Spleen (tissue), 11 donors: Measurements from ENCODE around the gene VPS35L. TPM values are rescaled to one million over a fixed set of nuclear protein-coding genes. Genes with fewer than 3 reads are reported as not detected.

Experiments
- DNase-seq: peaks from one replicate; pipeline ENCODE4 v3.0.0-alpha.2; 2020
- H3K27ac ChIP-seq, 8 donors: fragments of 200-600 bp; sonication (generic) in 7 of 8; 1 replicate in 4 of 8; 2 replicates in 4 of 8; pipeline versions ENCODE4 v1.5.0 to v1.8.0; 2016 to 2021; ENCODE audit warnings: inconsistent platforms in 4 of 8, mild to moderate bottlenecking in 4 of 8, moderate library complexity in 1 of 8
- H3K27me3 ChIP-seq, 7 donors: fragments of 200-600 bp; sonication (generic) in 6 of 7; replicated peaks in 1 of 7; 1 replicate in 4 of 7; 2 replicates in 3 of 7; pipeline versions ENCODE4 v1.5.0 to v1.8.0; 2016 to 2021; ENCODE audit warnings: inconsistent platforms in 3 of 7, mild to moderate bottlenecking in 1 of 7
- H3K36me3 ChIP-seq, 6 donors: fragments of 200-600 bp; sonication (generic) in 5 of 6; 1 replicate in 4 of 6; 2 replicates in 2 of 6; pipeline versions ENCODE4 v1.5.0 to v1.8.0; 2016 to 2021; ENCODE audit warnings: inconsistent platforms in 2 of 6
- H3K4me1 ChIP-seq, 6 donors: fragments of 200-600 bp; sonication (generic) in 5 of 6; 1 replicate in 3 of 6; 2 replicates in 3 of 6; pipeline versions ENCODE4 v1.5.0 to v1.8.0; 2016 to 2021; ENCODE audit warnings: inconsistent platforms in 3 of 6
- H3K4me3 ChIP-seq, 8 donors: fragments of 200-600 bp; sonication (generic) in 7 of 8; 1 replicate in 4 of 8; 2 replicates in 4 of 8; pipeline versions ENCODE4 v1.5.0 to v1.8.0; 2016 to 2021; ENCODE audit warnings: inconsistent platforms in 4 of 8, mild to moderate bottlenecking in 4 of 8, moderate library complexity in 2 of 8
- H3K9me3 ChIP-seq, 8 donors: fragments of 200-600 bp; sonication (generic) in 7 of 8; 1 replicate in 4 of 8; 2 replicates in 4 of 8; pipeline versions ENCODE4 v1.5.0 to v1.8.0; 2016 to 2021; ENCODE audit warnings: inconsistent platforms in 4 of 8
- POLR2A ChIP-seq, 3 donors: fragments of 450-650 bp; IDR thresholded peaks; one replicate each; pipeline ENCODE4 v1.5.1; 2017; ENCODE audit warnings: antibody characterized with exemption in 3 of 3, mild to moderate bottlenecking in 1 of 3
- POLR2AphosphoS5 ChIP-seq, 3 donors: sonication (generic); formaldehyde crosslinking; IDR thresholded peaks; one replicate each; pipeline ENCODE4 v1.5.1; 2017; ENCODE audit warnings: antibody characterized with exemption in 3 of 3
- WGBS, 5 donors: extraction: QIAGEN DNeasy Blood & Tissue Kit in 3 of 5; methylation state at CpG; one replicate each; pipeline versions ENCODE4 v1.1.5 to v1.1.7; 2013 to 2018; 5-methylcytosine and 5-hydroxymethylcytosine counted together
- intact Hi-C: fragments of 100-400 bp; cut with DNase I; formaldehyde crosslinking; loops from one replicate; pipeline ENCODE4 v1.15.0; 2023; ENCODE audit warnings: low total_unique reads
- polyA plus RNA-seq, 3 donors: library from polyadenylated mRNA; stranded (reverse); fragments of 200-250 nt; gene quantifications; one replicate each; pipeline ENCODE4 v1.2.1, GENCODE V29; 2013
- total RNA-seq, 7 donors: library from RNA; depleted of rRNA in 3 of 7; stranded (reverse); fragments of >200 nt in 3 of 7; fragmentation: NEBNext Ultra II Directional in 4 of 7; extraction: Animal tissue kit (Norgen Biotek cat#: 25700) in 4 of 7; gene quantifications; one replicate each; pipeline versions ENCODE4 v1.1.0 to v1.2.1, GENCODE V29; 2016 to 2021
- TF ChIP-seq, protein P1 (sequence below), 11 experiments: fragments of 200-600 bp in 7 of 11; fragments of 450-650 bp in 4 of 11; sonication (generic) in 4 of 11; IDR thresholded peaks in 8 of 11; conservative IDR thresholded peaks in 3 of 11; 1 replicate in 7 of 11; 2 replicates in 4 of 11; pipeline versions ENCODE4 v1.4.0 to v1.8.0; 2016 to 2021; ENCODE audit warnings: antibody characterized with exemption in 11 of 11, inconsistent platforms in 4 of 11, mild to moderate bottlenecking in 1 of 11
- donor health status: healthy with polysubstance abuse.
- donor health status: DM: no; HTN: no; CAD: no; lungs with moderate emphysema.
- donor health status: DM: no; HTN: no; CAD: no.
- donor health status: Bipolar disorder and iron deficiency.
- donor health status: healthy.
- donor health status: DM: no; HTN: no; CAD: no.
- donor health status: DM: yes; HTN: yes; CAD: no.

Gene VPS35L
- total and polyA plus RNA-seq, 10 donors: 22.9 to 76.1 (median 58.0) TPM

DNA sequence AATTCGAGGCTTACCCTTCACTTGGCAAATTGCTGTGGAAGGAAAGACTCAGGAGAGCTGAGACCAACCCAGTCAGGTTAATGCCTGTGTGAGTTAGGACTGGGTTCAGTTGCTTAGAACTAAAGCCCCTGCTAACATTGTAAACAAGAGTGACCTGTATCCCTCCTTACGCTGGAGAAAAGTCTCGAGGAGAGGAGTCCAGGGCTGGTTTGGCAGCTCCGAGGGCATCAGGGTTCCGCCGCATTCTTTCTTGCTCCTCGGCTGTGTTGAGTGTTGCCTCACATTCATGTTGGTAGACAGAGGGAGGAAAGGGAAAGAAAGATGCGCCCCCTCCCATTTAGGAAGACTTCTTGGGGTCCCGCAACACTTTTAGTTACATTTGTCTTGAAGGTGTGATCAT, 18.5 kb downstream of the VPS35L start:
- no peak overlapping the region for H3K27ac ChIP-seq
- no peaks in the 10 kb centered on the region for H3K4me1 ChIP-seq
- intact Hi-C loops: no loop called here
- 94 to 98% (median 96%) methylated on average over 9 of the region's 9 CpGs for WGBS, 5 donors
- no peak for DNase-seq
- TF ChIP-seq POLR2AphosphoS5 (IDR thresholded peaks at IDR 0.05): no peak
- TF ChIP-seq, protein P1, sequence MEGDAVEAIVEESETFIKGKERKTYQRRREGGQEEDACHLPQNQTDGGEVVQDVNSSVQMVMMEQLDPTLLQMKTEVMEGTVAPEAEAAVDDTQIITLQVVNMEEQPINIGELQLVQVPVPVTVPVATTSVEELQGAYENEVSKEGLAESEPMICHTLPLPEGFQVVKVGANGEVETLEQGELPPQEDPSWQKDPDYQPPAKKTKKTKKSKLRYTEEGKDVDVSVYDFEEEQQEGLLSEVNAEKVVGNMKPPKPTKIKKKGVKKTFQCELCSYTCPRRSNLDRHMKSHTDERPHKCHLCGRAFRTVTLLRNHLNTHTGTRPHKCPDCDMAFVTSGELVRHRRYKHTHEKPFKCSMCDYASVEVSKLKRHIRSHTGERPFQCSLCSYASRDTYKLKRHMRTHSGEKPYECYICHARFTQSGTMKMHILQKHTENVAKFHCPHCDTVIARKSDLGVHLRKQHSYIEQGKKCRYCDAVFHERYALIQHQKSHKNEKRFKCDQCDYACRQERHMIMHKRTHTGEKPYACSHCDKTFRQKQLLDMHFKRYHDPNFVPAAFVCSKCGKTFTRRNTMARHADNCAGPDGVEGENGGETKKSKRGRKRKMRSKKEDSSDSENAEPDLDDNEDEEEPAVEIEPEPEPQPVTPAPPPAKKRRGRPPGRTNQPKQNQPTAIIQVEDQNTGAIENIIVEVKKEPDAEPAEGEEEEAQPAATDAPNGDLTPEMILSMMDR (IDR thresholded peaks at IDR 0.05 in 8 of 11, conservative IDR thresholded peaks at IDR 0.05 in 3 of 11): no peak
- TF ChIP-seq POLR2A (IDR thresholded peaks at IDR 0.05): no peak
- no peak overlapping the region for H3K4me3 ChIP-seq
- no peaks in the 10 kb centered on the region for H3K27me3 ChIP-seq
- no peaks in the 10 kb centered on the region for H3K9me3 ChIP-seq
- H3K36me3 ChIP-seq: peaks cover 0 to 100% (median 91%) of the 10 kb centered on the region in 6 donors

DNA sequence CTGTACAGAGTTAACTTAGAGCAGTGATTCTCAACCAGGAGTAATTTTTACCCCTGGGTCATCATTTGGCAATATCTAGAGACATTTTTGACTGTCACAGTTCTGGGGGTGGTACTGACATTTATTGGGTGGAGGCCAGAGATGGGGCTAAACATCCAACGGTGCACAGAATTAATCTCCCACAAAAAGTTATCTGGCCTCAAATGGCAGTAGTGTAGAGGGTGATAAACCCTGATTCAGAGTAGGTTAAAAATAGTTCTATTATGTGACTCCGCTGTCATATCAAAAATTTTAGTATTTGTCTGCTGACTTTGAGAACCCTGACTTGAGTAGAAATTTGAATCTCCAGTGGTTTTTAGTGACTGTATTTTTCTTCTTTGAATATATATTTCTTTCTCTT, 19.1 kb downstream of the VPS35L start:
- peaks cover 0 to 100% (median 92%) of the 10 kb centered on the region in 6 donors for H3K36me3 ChIP-seq
- intact Hi-C loops: no loop called here
- TF ChIP-seq POLR2AphosphoS5 (IDR thresholded peaks at IDR 0.05) (no peak), POLR2A (IDR thresholded peaks at IDR 0.05) (no peak)
- TF ChIP-seq, protein P1 (IDR thresholded peaks at IDR 0.05 in 8 of 11, conservative IDR thresholded peaks at IDR 0.05 in 3 of 11): no peak
- WGBS, 5 donors: 67 to 96% (median 94%) methylated on average over 2 of the region's 2 CpGs
- H3K4me3 ChIP-seq: no peak overlapping the region
- H3K27me3 ChIP-seq: no peaks in the 10 kb centered on the region
- H3K27ac ChIP-seq: no peak overlapping the region
- no peaks in the 10 kb centered on the region for H3K9me3 ChIP-seq
- no peak for DNase-seq
- no peaks in the 10 kb centered on the region for H3K4me1 ChIP-seq

DNA sequence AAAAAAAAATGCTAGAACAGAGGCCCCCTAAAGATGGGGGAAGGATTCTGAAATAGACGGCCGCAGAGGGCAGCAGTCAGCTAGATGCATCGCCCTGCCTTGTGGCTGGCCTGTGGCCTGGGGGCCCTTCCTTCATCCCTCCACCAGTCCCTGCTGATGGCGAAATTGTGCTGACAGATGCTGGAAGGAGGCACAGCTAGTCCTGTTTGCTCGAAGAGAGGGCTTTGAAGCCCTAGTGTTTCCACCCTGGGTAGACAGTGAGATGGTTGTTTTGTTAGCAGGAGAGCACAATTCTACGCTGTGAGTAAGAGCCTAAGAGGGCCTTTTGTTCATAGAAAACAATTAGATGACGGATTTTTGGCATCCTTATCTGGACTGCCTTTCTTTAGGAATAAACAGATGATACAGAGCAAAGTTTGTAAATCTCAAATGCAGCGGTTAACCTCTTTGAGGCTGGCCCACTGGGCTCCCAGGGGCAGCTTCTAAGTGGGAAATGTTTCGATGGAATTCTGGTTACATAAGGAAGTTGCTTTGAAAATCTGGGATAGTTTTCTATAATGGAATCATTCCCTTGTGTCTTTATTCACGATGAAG, 23.0 kb downstream of the VPS35L start:
- Histone ChIP-seq H3K27me3 (no peaks in the 10 kb centered on the region), H3K4me1 (no peaks in the 10 kb centered on the region), H3K36me3 (peaks cover 6 to 100% (median 93%) of the 10 kb centered on the region in 6 donors), H3K27ac (no peak overlapping the region), H3K9me3 (peaks cover 0 to 14% (median 6%) of the 10 kb centered on the region in 8 donors), H3K4me3 (no peak overlapping the region)
- TF ChIP-seq POLR2A (IDR thresholded peaks at IDR 0.05) (no peak), POLR2AphosphoS5 (IDR thresholded peaks at IDR 0.05) (no peak)
- TF ChIP-seq, protein P1 (IDR thresholded peaks at IDR 0.05 in 8 of 11, conservative IDR thresholded peaks at IDR 0.05 in 3 of 11): no peak
- DNase-seq: no peak
- 82 to 92% (median 90%) methylated on average over 10 of the region's 10 CpGs for WGBS, 5 donors
- intact Hi-C loops: no loop called here

DNA sequence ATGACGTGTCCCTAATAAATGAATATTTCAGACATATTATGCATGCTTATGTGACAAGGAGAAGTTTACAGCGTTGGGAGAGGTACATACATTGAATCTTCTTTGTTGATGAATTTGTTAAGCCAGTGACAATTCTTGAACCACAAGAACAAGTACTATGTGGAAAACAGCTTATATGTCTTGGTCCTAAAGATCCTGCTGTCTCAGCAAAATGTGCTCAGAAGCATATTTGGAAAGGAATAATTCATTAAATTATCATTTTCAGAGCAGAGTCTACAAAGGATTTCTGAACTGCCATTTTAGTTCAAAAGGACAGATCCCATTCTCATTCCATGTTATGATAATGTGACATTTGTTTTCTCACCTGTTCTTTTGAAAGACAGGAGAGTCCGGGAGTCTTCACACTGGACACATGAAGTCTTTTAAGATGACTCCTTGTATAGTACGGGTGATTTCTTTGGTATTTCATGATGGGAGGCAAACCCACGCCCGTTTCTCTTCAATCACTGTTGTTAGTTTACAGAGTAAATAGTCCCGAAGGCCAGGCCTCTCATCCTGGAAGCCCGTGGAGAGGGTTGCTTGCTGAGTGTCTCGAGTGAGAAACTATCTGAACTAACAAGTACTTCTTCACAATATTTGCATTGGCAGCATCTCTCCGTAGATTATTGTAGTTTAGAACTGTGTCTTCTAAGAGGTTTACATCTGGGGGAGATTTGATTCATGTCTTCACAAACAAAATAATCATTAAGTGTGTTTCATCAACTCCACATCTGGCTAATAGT, 26.7 kb downstream of the VPS35L start:
- Histone ChIP-seq H3K9me3 (peaks cover 0 to 14% (median 6%) of the 10 kb centered on the region in 8 donors), H3K4me1 (no peaks in the 10 kb centered on the region), H3K36me3 (peaks cover 6 to 100% (median 79%) of the 10 kb centered on the region in 6 donors), H3K27me3 (no peaks in the 10 kb centered on the region), H3K27ac (no peak overlapping the region), H3K4me3 (no peak overlapping the region)
- DNase-seq: no peak
- intact Hi-C loops: loop anchor here (5.0 kb wide), 1 partner anchor 305 kb away; no protein-coding TSS in a partner anchor
- 88 to 92% (median 90%) methylated on average over 10 of the region's 10 CpGs for WGBS, 5 donors
- TF ChIP-seq POLR2A (IDR thresholded peaks at IDR 0.05): no peak
- no peak for TF ChIP-seq POLR2AphosphoS5 (IDR thresholded peaks at IDR 0.05)
- TF ChIP-seq, protein P1 (IDR thresholded peaks at IDR 0.05 in 8 of 11, conservative IDR thresholded peaks at IDR 0.05 in 3 of 11): no peak
